ENCODE data around the gene LANCL1.

DNA sequence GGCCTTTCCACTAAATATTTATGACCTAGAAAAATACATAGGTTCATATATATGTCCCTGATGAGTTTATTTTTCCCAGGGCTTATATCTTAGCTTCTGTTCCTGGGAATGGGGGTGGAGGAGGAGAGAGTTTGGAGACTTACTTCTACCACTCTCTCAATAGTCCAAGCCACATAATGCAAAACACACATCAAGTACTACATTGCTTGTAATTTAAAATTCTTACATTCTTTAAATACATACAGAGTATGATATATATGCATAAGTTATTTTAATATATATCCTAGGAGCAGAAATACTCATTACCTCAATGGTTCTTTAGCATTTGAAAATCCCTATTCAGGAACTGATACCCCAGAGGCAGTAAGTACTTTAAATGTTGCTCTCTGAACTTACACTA lies 88.4 kb downstream of the LANCL1 start:
- TF ChIP-seq CTCF (conservative IDR thresholded peaks at IDR 0.05 in 1 of 2, IDR thresholded peaks at IDR 0.05 in 1 of 2; ENCODE audit: extremely low read depth in 1 of 2, insufficient read depth in 1 of 2, low read depth in 1 of 2, low read length in 2 of 2) (no peak), EZH2 (IDR thresholded peaks at IDR 0.05; ENCODE audit: borderline replicate concordance, low read length) (no peak)

Data from mammary epithelial cell (primary cell).